Superior temporal gyrus (tissue), 1 donor: ENCODE measurements around the gene EIF2S1.
A peak's percentile ranks its signal among the peaks of the same experiment; 100 is the strongest.
"Not testable (repeated sequence)": the region's sequence is repeated elsewhere in the genome, so short reads cannot be mapped to it uniquely, and the experiment has no call there.

Experiments
- DNase-seq: peaks from one replicate; pipeline ENCODE4 v3.0.0-alpha.2; 2016; ENCODE audit errors: extremely low spot score

Gene EIF2S1

DNA sequence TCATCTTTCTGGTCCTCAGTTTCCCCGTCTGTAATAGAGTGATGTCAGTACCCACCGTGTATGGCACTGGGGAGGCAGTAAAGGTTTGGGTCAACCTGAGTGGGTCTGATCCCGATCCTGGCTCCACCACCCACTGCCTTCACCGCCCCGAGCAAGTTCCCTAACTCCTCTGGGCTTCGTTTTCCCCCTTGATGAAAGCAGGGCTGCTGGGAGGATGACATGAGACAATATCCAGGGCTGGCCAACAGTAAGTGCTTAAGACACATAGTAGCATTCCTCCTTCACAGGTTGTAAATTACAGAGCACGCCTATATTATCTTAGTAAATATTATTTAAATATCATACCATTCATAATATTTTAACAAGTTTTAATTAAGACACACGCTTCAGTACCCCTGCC, 51.2 kb downstream of the EIF2S1 start:
- DNase-seq, result no peak

DNA sequence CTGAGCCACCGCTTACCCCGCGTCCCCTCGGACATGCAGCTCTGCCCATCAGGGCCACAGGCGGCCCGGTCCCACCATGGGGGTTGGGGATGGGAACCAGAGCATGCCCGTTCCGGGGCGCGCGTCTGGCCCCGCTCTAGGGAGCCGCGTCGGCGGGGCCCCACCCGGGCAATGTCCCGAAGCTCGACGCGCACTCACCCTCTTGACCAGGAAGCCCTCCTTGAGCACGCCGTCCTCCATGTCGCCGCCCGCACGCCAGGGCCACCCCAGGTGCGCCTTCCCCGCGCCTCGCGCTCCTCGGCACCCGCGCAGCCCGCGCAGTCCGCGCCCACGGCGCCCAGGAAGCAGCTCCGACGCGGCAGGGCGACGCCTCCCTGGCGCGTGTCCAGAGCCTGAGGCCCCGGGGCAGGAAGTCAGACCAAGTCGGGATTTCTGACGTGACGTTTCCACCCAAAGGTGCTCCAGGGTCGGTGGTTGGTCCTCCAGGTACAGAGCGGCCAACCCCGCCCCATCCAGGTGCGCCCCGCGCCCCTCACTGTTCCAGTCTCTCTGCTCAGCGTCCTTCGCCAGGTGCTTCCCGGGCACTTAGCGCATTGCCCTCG, 51.8 kb downstream of the EIF2S1 start, which contains the start of gene PLEK2:
PLEK2 (minus strand) TSS at position 346 of the 602 bp plus-strand sequence; CDS start at position 240, 106 bp downstream.
- no peak for DNase-seq

DNA sequence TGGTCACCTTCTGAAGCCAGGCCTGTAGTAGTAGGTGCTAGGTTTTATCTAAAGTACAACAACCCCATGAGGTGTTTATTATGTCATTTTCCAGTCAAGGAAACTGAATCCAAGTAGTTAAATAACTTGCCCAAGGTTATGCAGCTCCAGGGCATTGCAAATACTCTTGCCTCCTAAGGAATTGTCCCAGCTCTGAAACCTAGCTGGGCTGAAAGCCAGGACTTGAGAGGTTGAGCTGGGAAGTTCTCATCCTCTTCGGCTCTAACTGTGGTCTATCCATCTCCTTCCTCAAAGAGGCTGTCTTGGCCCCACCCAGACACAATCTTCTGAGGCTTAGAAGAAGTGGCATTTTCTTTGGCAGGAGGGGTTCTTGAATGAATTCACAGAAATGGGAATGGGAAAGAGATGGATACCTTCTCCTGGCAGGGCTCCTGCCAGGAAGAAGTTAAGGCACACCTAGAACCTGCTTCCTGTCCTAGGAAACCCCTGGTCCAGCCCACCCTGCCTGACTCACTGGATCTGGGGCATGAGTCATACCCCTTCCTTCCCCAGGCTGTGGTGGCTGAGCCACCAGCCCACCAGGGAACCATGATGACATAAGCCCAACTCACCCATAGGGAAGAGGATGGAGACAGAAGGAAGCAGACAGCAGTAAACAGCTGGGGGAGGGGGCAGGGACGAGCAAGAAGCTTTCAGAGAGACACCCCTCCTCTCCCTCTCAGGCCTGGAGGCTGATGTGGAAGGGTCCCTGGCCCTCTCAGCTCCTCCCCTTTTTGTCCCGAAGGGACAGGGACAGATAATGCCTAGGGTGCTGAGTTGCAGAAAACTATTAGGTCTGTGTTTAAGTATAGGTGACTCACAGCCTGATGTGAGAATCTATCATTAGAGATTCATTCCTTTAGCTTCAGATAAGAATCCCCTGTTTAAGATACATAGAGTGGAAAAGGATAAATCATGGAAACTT, 54.0 kb downstream of the EIF2S1 start:
- no peak for DNase-seq

DNA sequence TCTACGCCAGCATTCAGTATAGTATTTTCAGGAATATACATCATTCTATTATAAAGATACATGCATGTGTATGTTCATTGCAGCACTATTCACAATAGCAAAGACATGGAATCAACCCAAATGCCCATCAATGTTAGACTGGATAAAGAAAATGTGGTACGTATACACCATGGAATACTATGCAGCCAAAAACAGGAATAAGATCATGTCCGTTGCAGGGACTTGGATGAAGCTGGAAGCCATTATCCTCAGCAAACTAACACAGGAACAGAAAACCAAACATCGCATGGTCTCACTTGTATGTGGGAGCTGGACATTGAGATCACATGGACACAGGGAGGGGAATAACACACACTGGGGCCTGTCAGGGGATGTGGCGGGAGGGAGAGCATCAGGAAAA, 55.5 kb downstream of the EIF2S1 start:
- not testable (repeated sequence) for DNase-seq

DNA sequence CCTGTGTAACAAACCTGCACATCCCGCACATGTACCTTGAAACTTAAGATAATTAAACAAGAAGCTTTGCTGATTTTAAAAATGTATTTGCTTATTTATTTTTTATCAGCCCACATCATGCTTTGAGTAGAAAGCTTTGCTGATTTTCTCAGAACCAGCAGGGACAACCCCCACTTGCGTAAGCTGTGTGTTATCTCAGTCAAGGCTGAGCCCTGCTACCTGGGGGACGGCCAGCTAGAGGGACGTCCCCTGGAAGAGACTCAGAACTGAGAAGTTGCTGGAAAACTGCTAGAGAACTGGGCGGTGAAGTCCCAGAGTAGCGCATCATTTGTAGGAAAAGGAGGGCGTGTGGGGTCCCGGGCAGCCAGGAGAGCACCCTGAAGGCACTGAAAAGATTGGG, 56.0 kb downstream of the EIF2S1 start:
- no peak for DNase-seq

DNA sequence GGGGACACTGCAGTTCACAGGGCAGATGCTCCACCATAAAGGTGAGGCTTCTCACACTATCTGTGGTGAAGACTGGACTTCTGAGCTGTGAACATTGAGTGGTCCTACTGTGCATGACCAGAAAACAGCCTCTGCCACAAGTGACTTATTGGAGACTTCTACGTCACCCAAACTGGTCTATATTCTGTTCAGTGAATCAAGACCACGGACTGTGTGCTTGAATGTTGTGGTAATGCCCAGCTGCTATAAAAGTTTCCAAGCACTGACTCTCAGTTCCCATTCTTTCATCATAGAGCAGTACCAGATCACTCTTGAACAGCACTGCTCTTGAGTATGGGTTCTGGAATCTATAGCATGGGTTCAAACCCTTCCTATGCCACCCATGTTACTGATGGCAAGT, 56.7 kb downstream of the EIF2S1 start:
- DNase-seq, result no peak

DNA sequence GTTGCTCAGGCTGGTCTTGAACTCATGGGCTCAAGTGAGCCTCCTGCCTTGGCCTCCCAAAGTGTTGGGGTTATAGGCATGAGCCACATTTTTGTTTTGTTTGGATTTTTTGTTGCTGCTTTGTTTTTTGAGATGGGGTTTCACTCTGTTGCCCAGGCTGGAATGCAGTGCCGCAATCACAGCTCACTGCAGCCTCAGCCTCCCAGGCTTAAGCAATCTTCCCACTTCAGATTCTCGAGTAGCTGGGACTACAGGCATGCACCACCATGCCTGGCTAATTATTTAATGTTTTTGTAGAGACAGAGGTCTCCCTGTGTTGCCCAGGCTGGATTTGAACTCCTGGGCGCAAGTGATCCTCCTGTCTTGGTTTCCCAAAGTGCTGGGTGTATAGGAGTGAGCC, 57.5 kb downstream of the EIF2S1 start:
- no peak for DNase-seq

DNA sequence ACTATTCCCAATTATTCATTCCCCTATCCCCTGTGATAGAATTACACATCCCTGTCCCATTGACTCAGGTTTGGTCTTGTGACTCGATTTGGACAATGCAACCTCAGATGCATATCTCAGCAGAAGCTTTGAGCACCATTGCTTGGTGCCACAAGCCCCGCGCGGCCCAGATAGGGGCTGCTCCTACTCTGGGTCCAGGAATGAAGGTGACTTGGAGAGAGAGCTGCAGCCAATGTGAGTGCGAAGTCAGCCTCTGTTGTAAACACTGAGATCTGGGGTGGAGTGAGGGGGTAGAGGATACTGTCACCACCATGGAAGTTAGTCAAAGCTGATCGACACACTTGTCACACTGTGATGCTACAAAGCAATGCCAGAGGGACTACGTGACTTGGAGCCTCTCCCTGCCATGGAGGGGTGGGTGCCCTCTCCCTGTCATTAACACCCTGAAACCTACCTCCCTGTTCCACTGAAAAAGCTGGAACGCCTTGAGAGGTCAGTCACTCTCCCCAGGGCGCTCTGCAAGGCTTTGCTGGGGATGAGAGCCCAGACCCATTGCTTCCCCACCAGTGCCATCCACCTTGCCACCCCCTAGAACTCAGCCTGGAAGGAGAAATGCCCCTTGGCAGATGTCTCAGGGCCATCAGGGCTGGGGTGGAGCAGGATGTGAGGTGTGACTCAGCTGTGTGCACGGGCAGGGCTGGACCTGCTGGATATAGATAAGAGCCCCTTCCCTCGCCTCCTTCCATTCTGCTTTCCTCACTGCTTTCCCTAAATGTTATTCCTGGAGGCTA, 58.5 kb downstream of the EIF2S1 start:
- no peak for DNase-seq

DNA sequence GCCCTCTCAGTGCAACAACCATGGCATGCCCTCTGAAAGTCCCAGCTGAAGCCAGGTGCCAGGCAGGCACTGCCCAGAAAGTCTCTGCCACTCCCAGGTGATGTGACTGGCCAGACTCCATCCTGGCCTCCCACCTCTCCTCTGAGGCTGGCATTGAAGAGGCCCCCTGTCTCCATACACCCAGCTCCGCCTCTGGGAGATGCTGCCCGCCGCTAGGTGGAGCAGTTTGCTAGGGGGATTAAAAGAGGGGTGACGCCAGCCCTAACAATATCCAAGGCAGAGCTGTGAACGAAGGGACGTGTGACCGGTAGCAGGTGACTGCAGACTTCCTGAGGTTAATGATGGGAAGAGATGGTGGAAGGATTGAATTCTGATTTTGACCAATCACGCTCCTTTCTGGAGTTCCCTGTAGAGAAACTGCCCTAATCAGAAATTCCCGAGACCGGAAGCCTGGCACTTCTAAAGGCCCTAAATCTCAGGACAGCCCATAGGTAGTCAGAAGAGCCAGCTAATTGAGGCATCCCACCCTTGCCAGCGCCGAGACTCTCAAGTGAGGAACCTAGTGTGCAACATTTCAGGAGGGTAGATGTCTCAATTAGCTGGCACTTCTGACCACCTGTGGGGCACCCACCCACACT, 60.1 kb downstream of the EIF2S1 start:
- no peak for DNase-seq

DNA sequence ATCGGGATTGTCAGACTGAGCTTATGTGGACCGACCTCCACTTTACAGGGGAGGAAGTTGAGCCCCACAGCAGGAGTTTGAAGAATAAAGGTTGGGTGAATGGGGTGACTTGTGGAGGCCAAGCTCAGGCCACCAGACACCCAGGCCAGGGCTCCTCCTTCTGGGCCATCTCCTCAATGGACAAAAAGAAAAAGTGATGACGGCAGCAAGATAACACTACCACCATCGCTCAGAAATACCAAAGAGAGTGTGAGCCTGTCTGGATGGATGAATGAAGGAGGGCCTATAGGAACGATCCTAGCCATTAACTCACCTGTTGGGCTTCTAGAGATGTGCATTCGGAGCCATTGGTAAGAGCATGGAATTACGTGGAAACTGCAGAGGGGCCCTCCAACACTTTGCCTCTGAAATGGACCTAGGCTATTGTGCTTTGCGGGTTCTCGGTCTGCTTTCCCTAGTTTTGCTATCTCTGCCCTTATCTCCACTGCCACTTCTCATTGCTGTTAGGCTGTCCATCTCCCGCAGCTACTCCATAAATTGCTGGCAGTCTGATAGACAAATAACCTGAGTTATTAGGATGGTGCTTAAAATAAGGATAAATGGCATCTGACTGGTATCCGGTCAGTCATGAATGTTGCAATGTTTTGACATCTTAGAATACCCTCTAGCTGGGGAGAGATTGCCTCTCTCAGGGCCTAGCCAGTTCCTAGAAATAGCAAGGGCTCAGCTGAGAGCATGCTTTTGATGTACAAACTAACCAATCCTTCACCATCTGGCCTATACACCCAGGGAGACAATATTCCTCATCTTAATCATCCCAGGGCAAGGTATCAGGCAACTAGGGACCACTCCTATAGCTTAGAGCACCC, 61.5 kb downstream of the EIF2S1 start:
- no peak for DNase-seq

DNA sequence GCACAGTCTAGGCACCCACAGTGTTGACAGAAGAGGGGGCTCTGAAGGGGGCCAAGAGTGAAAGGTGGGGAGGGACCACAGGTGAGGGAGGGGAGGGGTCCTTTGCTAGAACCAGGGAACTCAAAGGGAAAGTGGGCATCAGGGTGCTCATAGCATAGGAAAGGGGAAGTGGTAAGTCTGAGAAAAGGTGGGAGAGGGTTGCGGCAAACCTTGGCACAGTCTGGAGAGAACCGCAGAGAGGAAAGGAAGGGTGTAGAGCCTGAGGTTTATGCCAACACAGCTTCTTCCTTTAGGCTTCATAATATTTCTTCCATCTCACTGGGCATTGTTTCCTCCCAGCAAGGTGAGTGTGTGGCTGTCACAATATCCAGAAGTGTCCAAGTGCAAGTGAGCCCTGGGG, 63.3 kb downstream of the EIF2S1 start:
- no peak for DNase-seq

DNA sequence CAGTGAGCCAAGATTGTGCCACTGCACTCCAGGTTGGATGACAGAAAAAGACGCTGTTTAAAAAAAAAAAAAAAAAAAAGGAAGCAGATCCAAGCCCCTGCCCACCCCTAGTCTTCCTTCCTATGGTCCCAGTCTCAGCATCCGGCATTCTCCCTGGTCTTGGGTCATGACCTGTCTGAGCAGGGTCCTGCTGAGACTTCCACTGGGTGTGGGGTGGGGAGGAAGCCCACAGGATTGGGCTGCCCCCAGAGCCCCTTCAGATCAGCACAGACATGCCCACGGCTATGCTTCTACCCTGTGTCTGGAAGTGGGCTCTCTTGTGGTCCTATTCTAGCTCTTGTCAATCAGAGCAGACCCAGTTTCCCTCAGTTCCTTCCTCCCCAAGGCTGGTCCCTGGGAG, 64.4 kb downstream of the EIF2S1 start:
- DNase-seq, result no peak

DNA sequence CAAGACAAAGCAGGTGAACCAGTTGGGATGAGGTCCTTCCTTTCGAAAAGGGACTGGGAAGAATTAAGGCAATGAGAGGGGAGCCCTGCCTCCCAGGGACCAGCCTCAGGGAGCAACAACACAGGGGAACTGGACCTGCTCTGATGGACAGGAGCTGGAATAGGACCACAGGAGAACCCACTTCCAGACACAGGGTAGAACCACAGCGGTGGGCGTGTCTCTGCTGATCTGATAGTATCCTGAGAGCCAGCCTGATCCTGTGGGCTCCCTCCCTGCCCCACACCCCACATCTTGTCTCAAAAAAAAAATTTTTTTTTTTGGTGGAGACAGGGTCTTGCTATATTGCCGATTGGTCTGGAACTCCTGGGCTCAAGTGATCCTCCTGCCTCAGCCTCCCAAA, 65.5 kb downstream of the EIF2S1 start:
- DNase-seq, result no peak

DNA sequence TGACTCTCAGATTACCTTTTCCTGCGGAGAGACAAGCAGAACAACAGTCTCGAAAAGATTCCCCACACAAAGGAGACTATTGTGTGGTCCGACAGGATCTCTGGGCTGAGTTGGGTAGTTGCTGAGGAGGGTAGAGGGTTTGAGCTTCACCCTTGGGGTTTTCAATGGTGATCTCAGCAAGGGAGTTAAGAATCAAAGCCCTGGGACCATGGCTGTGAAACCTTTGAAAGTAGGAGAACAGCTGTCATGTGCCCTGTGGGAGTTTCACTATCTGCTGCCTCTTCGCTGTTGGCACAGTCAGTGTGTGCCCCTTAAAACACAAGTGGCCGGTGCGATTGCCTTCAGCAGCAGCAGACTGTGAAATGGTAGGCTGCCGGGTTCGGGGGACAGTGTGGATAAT, 66.0 kb downstream of the EIF2S1 start:
- DNase-seq, result peak; percentile 19

DNA sequence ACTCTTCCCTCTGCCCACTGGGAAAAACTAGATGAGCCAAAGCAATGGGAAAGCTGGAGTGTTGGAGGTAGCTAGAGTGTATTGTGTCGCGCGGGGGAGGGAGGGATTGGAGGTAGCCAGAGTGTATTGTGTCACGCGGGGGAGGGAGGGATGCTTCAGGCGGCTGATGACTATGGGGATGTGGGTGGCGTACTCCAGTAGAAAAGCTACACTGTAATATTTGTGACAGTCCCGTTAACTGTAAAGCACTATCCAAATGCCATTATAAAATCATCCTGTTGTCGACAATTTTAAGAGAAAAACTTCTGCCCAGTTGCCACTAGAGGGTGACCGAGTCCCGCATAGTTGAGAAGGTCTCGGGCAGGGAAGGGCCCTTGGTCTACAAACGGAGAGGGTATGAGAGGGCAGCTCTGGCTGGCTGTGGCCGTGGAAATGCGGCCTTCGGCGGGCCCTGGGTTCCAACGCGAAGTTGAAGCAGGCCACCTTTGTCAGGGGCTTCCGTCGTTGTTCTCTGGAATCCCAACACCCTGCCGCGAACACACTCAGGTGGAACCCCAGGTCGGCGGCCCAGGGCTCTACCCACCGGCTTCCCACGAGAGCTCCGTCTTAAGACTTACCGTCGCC, 67.0 kb downstream of the EIF2S1 start:
- peak; percentile 90 for DNase-seq

DNA sequence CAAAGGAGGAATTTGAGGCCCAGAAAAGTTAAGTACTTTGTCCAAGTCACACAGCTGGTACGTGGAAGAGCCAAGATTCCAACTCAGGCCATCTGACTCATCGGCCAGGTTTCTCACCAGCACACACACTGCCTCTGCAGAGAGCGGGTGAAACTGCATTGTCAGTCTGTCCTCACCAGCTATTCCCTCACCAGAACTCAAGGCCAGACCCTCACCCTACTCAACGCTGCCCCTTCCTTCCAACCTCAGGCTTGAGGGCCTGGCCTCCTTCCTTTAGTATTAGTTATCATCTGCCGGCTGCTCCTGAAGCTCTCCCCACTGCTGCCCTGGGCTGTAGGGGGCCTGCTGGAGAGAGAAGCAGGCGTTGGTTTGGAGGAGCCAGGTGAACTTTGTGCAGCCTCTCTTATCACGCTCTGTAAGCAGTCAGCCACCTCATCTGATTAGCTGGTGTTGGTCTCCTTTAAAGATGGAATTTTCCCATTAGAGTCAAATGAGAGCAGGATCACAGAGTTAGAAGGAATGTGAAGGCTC, 68.4 kb downstream of the EIF2S1 start:
- no peak for DNase-seq

DNA sequence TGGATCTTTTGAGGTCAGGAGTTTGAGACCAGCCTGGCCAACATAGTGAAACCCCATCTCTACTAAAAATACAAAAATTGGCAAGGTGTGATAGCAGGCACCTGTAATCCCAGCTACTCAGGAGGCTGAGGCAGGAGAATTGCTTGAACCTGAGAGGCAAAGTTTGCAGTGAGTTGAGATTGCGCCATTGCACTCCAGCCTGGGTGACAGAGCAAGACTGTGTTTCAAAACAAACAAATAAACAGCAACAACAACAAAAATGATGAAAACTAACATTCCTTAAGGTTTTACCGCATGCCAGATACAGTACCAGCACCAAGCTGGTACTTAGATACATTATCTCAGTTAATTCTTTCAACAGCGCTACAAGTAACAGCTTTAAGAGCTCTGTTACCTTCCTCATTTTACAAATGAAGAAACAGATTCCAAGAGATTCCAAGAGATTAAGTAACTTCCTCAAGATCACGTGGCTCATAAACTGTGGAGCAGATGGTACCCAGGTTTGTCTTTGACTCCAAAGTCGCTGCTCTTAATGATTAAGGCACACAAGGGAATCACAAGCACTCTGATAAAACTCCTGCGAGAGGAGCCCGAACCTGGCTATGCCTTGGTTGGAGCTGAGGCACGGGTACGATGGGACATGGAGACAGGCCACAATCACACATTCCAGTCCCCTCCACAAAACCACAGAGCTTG, 69.5 kb downstream of the EIF2S1 start:
- no peak for DNase-seq

DNA sequence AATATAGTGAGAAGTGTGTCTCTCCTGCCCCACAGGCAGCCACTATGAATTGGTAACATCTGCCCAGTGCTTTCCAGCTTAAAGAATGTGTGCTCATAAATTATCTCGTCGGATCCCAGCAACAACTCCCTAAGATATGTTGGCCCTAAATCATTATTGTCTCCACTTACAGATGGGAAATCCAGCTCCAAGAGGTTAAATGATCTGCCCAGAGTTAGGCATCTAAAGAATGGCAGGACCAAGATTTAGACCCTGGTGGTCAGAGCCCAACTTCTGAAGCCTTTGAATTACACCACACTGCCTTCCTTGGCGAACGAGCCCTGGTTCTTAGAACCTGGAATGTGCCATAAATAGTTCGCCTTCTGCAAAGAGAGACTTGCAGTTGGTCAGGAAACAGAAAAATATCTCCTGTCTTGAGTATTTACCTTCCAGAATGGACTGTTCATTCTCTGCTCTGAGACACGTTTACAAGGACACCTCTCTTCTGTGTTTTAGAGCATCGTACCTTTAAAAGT, 72.0 kb downstream of the EIF2S1 start:
- no peak for DNase-seq

DNA sequence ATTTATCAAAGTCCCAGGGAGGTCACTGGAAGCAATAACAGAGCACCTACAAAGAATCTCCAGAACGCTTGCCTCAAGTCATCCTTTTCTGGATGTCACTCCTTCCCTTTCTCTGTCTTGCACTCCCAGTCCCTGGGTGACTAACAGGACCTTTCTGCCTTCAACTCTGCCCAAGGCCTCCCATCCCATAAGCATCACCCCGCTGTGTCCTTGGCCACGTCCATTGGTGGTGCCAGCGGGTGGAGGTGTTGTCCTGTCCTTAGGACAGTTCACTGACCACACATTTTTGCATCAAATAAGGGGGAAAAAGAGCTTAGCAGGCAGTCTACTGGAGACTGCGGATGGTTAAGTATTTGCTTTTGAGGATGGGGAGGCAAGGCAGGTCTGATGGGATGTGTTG, 75.5 kb downstream of the EIF2S1 start:
- DNase-seq, result no peak
